ENCODE data around the gene DLGAP5.

The DLGAP5 gene

DNA sequence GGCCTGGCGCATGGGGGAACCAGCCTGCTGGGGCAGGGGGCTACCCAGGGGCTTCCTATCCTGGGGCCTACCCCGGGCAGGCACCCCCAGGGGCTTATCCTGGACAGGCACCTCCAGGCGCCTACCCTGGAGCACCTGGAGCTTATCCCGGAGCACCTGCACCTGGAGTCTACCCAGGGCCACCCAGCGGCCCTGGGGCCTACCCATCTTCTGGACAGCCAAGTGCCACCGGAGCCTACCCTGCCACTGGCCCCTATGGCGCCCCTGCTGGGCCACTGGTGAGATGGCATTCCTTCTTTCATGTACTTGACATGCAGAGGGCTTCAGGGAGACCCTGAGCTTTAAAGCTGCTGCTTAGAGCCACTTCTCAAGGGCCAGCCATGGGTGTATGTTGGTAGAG lies 53.3 kb downstream of the DLGAP5 start:
- no peak overlapping the region for H3K27ac ChIP-seq
- TF ChIP-seq, protein P1, sequence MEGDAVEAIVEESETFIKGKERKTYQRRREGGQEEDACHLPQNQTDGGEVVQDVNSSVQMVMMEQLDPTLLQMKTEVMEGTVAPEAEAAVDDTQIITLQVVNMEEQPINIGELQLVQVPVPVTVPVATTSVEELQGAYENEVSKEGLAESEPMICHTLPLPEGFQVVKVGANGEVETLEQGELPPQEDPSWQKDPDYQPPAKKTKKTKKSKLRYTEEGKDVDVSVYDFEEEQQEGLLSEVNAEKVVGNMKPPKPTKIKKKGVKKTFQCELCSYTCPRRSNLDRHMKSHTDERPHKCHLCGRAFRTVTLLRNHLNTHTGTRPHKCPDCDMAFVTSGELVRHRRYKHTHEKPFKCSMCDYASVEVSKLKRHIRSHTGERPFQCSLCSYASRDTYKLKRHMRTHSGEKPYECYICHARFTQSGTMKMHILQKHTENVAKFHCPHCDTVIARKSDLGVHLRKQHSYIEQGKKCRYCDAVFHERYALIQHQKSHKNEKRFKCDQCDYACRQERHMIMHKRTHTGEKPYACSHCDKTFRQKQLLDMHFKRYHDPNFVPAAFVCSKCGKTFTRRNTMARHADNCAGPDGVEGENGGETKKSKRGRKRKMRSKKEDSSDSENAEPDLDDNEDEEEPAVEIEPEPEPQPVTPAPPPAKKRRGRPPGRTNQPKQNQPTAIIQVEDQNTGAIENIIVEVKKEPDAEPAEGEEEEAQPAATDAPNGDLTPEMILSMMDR (conservative IDR thresholded peaks at IDR 0.05): no peak

DNA sequence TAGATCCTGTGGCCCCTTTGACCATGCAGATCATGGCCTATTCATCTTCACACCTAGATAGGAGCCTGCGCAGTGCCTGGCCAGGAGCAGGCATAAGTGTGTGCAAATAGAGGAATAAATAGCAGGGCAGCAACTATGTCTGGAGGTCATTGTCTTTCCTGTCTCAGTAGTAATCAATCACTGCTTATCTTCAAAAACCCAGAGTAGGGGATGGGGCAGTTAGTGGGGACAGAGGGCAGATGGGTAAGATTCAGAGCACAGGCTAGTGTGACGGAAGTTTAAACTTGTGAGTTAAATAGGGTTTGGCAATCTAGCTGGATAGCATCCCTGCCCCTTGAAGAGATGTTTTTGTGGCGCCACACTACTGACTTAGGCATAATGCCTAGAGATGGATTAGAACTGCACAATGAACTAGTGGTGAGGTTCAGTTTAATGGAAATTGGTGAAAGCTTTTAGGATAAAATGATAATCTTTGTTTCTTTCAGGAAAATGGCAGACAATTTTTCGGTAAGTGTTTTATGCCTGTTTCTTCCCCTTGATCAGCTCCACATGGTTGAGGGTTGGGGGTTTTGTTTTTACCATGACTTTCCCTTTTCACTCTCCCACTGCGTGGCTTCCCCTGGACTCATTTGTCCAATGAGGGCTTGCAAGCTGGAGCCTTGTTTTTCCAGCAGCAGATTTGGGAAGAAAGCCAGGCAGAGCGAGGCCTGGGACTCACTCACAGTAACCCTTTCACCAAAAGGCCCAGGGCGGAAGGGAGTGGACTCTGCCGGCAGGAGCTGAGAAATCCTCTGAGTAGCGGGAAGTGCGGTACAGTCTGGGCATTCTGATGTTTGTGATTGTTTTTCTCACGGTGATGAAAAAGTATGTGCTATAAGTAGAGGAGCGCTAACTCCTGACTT lies 54.2 kb downstream of the DLGAP5 start:
- no peak overlapping the region for H3K27ac ChIP-seq
- TF ChIP-seq, protein P1 (conservative IDR thresholded peaks at IDR 0.05): no peak

DNA sequence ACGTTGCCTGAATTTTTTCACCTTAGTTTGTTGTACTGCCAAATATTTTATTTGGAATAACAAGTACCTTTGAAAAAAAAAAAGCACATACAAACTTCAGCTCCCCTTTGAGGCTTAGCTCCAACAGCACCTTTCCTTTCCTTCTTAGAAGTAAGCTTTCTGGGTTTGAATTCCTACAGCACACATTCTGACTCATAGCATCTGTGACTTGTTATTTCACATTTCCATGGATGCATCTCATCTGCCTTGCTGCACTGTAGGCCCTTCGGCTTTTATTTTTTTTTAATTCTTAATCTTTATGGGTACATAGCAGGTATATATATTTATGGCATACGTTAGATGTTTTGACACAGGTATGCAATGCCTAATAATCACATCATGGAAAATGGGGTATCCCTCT lies 55.1 kb downstream of the DLGAP5 start:
- TF ChIP-seq, protein P1 (conservative IDR thresholded peaks at IDR 0.05): no peak
- H3K27ac ChIP-seq: no peak overlapping the region

DNA sequence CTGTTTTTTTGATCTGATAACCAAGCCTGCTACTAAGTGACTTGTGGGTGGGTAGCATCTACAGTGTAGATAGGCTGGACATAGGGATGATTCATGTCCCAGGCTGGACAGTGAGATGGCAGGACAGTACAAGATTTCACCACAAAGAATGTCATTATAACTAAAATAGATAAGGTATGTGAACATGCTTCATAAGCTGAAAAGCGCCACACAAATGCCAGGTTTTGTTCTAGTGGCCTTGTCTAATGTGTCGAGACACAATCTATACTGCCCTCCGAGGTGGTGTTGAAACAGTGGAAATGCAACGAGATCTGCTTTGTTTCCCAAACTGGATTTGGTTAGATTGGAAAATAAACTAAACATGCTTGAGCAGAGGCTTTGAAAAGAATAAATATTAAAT lies 58.0 kb downstream of the DLGAP5 start:
- no peak overlapping the region for H3K27ac ChIP-seq
- TF ChIP-seq, protein P1 (conservative IDR thresholded peaks at IDR 0.05): no peak

DNA sequence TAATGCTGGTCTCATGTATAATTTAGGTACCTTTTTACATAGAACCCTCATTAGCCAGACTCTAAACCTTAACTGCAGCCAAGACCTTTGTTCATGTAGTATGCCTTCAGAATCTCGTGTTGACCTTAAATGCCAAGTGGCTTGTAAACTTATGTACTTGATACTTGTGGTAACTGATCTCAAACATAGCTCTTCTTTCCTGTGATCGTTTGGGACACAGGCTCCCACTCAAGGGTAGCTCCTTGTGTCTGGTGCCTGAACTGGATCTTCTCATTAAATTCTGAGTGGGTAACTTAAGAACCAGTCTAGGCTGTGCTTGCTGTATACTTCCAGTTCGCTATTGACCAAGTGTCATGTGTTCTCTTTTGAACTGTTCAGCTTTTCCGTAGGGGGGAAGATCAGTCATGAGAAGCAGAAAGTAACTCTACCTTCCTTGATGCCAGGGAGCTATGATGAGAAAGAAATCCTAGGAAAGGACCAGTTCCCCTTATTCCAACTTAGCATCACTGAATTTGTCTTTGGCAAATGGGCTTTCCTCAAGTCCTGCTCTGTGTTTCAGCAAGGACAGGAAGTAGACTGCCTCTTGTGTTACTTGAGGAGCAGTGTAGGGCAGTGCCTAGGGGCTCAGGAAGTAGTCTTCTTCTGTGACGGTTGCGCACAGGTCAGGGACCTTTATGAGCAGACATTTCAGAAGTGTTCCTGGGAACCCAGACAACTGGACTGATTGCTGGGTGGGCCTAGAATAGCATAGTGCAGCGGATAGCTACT lies 59.8 kb downstream of the DLGAP5 start:
- no peak overlapping the region for H3K27ac ChIP-seq
- TF ChIP-seq, protein P1 (conservative IDR thresholded peaks at IDR 0.05): no peak

DNA sequence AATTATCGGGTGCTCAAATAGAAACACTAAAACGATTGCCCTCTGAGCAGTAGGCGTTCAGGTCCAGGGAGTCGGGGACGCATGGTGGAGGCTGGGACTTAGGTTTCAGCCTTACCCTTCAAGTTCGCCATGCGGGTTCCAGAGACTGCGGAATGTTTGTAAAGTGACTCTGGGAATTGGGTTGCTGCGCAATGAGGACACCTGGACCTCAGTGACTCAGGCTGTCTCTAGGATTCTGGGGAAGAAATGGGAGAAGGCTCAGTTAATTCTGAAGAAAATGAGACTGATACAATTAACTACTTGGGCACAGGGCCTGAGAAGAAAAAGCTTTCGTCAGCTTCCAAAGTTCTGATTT lies 61.2 kb downstream of the DLGAP5 start:
- TF ChIP-seq, protein P1 (conservative IDR thresholded peaks at IDR 0.05): no peak
- H3K27ac ChIP-seq: peak overlapping the region; percentile 18

DNA sequence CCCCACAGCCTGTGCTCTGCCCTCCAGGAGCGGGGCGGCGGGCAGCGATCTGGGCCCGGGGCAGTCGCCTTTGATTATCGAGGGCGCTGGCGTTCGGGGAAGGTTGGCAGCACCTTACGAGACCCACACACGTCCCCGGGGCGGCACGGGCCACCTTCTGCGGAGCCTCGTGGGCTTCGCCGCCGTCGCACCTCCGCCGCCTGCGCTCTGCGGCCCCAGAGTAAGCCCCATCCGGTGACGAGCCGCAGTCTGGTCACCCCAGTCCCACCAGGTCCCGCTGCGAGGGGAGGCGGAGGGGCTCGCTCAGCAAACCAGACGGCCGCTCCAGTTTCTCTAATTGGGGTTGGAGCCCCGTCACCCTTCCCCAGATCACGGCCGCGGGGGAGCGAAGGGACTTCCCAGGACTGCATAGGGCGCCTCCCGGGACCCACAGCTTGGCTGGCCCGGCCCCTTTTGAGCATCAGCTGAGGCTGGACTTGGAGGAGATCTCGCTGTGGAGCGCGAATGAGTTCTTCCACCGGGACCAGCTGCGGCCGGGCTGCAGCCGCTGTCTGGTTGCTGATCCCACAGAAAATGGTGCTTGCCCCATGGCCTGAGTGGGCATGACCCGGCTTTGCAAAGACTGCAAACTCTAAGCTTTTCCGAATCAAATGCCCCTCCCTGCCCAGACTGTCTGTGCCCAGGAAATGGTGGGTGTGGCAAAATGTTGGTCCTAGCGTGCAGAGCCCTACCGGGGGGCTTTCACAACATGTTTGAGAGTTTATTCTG lies 61.8 kb downstream of the DLGAP5 start:
- peak overlapping the region; percentile 18; the same call in 1 of the 2 replicates for H3K27ac ChIP-seq
- TF ChIP-seq, protein P1 (conservative IDR thresholded peaks at IDR 0.05): no peak

All from VCaP (cell line).